ENCODE results near the gene DPYD. TPM values are rescaled to one million over a fixed set of nuclear protein-coding genes. Genes with fewer than 3 reads are reported as not detected.

Gene DPYD
- polyA plus RNA-seq, 10 donors, result 5.3 to 11.2 (median 7.3) TPM

DNA sequence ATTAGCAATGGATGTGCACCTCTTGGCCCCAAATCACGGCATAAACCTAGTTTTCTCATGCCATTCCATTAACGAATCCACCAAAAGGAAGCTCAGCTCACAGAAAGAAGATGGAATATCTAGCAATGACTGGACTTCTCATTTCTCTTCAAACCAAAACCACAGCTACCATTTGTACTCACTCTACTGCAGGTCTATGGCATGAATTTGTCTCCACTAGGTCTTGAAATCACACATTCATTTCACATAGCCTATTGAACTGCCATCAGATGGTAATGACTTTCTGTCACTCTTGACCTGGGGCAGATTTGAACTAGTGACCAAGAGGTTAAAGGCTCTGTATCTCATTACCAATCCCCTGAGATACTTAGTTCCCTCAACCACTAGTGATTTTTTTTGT is 382.7 kb downstream of the DPYD start:
- DNase-seq, result no peak

DNA sequence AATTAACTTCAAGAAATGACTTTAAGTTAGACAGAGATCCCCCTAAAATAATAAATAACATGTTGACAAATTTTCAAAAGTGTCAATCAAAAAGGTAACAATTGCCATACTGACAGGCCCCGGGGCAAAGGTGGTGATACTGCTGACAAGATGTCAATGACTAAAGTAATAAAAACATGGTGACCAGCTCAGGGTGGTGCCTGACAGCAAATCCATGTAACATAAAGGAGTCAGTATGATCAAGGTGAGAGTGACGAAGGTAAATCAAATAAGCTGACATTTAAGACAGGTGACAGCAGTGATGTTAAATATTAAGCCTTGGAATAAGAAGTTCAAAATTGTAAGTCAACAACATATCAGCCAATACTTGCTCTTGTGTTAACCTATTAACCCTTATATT is 387.5 kb downstream of the DPYD start:
- DNase-seq, result no peak

DNA sequence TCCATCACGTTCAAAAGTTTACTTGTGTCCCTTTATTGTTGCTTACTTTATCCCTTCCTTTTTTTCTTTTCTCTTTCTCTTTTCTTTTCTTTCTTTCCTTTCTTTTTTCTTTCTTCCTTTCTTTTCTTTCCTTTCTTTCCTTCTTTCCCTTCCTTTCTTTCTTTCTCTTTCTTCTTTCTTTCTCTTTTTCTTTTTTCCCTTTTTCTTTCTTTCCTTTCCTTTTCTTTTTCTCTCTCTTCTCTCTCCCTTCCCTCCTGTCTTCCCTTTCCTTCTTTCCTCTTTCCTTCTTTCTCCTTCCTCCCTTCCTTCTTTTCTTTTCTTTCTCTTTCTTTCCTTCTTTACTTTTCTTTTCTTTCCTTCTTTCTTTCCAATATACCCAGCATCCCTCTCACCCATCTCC is 391.2 kb downstream of the DPYD start:
- no peak for DNase-seq

DNA sequence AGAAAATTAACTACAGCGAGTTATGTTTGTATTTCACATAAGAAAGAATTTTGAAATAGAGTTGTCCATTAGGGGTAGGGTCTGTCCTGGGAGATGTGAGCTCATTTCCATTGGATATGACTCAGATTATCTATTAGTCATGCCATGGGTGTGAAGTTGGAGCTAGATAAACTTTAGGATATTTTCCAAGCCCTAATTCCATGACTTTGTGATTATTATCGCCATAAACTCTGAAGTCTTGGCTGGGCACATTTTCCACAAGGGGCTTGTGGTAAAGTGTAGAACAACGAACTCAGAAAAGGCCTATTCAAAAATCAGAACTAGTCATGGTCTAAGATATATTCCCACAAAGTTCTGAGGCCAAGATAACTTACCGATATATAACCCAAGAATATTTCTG is 396.6 kb downstream of the DPYD start:
- no peak for DNase-seq

DNA sequence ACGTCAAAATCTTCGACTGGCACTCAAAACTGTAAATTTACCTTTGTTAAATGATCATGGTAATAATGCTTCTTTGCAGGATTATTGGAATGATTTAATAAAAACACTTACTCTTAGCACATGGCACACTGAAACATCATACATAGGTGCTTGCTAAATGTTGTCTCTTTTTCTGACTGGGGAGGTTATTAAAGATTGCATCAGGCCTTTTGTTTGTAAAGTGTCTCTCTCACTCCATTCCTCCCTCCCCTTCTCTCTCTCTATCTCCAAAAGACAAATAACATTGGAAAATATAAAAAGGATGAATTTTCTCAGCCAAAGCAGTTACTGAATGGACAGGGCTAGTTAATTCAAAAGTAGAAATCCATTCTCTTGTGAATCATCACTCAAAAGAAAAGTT is 404.2 kb downstream of the DPYD start:
- DNase-seq, result no peak

DNA sequence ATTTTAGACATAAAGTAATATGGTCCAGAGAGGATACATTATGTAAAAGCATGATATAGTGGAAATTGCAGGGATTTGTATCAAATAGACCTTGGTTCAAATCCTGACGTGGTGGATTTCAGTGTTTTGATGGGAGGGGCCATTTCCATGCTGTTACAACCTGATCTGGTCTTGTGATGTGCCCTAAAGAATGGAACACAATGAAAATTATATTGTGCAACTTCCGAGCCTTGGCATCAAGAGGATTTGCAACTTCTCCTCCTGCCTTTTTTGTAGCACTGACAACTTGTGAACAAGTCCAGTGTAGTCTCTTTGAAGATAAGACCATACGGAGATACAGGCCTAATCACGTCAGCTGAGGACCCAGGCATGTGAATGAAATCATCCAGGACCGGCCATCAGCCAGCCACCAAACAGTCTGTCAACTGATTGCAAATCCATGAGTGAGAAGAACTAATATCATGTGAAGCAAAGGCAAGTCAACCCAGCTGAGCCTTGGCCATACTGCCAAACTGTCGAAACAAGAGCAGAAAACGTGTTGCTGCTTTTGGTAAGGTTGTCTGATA is 412.1 kb downstream of the DPYD start:
- no peak for DNase-seq

DNA sequence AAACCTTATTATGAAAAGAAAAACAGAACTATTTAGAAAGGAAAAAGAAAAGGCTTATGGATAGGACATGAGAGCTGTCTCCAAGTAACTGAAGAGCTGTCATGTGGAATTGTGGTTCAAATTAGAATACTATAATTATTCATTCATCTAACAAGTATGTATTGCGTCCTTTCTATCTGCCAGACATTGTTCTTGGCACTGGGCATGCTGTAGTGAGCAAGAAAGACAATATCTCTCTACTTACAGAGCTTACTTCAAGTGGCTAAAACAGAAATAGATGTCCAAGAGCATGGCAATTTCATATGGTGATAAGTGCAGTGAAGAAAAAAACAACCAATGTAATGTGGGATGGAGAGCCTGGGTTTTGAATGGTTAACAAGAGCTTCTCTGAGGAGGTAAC is 413.0 kb downstream of the DPYD start:
- DNase-seq, result no peak

DNA sequence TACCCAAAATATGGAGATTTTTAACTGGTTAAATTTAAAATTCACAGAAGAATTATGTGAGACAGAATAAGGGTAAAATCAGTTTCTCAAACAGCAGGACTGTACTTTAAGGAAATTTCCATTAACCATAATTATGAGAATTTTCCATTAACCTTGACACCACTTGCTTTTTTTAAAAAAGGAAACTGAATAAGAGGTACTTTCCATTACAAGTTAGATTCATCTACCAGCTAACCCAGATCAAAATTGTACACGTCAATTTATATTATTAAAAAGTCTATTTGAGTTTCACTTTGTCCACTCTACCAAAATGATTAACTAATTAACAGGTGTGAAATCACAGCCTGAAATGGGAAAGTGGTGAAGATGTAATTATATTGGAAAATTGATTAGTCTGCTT is 414.5 kb downstream of the DPYD start:
- DNase-seq, result no peak

DNA sequence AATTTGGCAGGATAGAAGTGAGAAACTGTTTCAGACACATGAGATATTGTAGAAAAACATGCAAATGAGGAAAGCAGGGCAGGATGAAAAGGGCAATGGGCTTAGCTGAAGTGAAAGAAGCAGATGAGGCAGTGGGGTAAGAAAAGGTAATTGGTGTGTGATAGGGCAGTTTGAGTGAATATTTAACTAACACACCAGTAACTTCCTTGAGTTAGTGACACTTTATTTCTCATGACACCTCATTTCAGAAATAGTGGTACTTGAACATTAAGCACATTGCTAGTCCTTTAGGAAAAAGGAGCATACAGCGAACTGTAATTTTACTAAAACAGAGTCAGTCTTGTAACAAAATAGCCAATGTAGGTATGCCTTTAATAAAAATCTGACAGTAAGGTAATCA is 415.0 kb downstream of the DPYD start:
- no peak for DNase-seq

DNA sequence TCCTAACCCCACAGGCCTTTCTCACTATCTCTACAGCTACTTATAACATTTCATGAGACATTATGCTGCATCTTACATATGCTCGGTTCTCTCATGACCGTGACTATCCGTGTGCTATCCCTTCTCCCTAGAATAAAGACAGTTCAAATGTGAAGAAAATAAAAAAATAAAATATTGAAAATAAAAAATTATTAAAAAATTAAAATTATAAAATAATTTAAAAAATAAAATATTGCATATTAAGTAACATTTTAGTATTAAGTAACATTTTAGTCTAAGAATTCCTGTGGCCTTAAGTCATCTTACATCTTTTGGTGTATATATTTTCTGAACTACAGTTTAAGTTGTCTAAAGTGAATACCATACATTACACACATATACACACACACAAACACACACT is 415.5 kb downstream of the DPYD start:
- no peak for DNase-seq

DNA sequence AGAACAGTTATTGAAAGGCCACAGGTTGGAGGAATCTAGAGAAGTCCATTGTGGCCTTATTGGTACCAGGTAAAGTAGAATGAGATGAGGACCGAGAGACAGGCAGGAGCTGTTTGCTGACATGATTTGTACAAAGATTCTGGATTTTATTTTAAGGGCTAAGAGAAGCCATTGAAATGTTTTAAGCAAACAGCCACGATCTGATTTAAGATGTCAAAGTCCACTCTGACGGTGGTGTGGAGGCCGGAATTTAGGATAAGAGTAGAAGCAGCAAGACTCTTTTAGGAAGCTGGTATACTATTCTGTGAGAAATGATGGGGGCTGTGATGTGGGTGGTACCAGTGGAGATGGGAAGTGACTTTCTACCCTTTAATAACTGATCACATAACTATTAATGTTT is 418.5 kb downstream of the DPYD start:
- no peak for DNase-seq

DNA sequence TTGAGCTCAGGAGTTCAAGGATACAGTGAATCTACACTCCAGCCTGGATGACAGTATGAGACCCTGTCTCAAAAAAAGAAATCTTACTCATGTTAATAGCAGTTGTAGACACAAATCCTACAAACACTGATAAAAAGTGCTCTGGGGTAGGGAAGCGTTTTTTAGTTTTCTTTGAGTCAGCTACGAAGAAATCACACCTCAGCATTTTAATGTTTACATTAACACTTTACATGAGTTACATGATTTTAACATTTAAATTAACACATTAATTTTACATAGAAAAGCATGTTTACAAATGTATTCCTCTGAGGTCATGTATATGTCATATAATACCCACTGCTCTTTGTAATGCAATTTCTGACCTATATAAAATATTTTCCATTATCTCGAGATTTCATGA is 419.2 kb downstream of the DPYD start:
- DNase-seq, result no peak

DNA sequence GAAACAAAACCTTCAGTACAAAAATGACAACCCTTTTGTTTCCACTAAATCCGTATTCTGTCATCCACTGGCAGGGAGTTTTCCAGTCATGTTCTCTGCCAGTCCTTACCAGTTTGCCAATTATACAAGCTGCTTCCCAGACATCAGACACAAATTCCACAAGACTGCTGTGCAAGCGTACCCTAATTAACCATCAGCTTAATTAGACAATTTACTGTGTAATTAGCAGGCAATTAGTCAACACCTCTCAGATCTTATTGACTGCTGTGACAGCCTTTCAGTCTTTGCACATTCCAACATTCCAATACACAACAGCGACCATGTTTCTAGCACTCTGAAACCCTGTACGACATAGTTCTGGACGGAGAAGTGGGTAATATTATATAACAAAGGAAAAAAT is 420.1 kb downstream of the DPYD start:
- no peak for DNase-seq

DNA sequence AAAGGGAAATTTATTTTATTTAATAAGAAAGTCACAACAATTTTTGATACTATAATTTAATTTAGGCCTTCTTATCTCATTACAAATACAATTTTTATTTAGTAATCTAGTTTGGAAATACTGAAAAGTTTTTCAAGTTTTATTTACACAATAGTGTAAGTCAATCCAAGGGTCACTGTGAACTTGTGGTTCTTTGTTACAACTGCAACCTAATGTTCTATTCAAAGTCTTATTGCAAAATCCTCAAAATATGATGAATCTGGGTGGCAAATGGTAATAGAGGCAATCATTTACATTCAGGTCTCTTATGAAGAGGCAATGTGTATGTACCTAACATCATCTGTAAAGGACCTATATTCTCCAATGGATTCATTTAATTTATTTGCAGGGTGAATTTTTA is 421.2 kb downstream of the DPYD start:
- DNase-seq, result no peak

DNA sequence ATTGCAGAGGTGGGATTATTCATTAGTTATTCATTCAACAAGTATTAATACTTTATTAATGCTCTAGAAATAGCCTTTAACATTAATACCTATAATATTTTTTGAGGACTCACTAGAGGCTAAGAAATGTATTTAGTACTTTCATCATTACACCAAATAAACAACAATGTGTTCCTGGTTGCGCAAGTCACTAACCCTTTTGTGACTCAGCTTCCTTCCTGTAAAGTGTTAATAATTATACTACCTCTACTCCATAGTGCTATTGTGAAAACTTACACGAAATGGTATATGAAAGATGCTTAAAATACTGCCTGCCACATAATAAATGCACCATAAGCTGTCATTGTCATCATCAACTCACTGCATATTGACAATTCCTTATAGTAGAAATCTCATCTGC is 431.0 kb downstream of the DPYD start:
- DNase-seq, result no peak

DNA sequence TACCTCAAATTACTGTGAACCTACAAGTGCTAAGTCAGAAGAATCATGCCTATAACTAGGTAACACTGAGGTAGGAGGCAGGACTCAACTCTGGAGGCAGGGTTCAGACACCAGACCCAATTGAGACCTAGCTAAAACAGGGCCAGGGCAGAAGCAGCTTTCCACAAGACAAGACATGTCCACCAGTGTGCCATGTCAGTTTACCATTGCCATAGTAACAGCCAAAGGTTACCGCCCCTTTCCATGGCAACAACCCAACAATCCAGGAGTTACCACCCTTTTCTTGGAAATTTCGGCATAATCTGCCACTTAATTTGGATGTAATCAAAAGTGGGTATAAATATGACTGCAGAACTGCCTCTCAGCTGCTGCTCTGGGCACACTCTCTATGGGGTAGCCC is 432.3 kb downstream of the DPYD start:
- DNase-seq, result no peak

DNA sequence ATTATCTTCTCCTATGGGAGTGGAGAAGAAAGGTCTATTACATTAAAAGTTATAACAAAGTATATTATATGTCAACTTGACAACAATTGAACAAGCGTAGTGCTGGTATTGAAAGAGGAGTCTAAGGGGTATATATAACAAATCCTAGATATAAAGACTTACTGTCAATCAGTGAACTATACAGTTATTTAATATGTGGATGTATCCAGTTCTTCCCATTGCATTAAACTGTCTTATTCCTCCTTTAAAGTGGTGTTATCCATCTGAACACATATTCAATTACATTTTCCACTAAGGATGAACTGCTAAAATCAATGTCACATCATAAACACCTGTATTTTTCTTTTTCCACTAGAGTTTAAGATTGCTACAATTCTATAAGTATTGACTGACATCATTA is 438.8 kb downstream of the DPYD start:
- DNase-seq, result no peak

DNA sequence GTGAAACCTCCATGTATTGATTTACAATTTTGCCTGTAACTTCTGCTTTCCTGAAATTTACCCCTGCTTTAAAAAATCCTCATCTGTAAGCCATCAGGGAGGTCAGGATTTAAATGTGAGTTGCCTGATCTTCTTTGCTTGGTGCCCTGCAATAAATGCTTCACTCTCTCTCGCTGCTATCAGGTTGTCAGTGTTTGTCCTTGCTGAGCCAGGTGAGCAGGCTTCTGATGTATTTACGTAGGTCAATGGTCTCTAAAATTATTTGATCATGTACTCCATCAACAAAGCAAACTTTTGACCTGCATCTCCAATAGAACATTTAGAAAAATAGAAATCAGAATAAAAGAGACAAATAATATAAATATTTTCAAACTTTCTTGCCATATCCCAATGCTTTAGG is 453.4 kb downstream of the DPYD start:
- no peak for DNase-seq

DNA sequence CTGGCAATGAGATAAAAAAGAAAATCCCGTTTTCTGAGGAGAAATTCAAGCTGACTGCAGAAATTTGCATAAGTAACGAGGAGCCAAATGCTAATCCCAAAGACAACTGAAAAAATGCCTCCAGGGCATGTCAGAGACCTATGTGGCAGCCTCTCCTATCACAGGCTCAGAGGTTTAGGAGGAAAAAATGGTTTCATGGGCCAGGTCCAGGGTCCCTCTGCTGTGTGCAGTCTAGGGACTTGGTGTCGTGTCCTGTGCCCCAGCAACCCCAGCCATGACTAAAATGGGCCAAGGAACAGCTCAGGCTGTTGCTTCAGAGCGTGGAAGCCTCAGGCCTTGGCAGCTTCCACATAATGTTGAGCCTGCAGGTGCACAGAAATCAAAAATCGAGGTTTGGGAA is 456.5 kb downstream of the DPYD start:
- no peak for DNase-seq

DNA sequence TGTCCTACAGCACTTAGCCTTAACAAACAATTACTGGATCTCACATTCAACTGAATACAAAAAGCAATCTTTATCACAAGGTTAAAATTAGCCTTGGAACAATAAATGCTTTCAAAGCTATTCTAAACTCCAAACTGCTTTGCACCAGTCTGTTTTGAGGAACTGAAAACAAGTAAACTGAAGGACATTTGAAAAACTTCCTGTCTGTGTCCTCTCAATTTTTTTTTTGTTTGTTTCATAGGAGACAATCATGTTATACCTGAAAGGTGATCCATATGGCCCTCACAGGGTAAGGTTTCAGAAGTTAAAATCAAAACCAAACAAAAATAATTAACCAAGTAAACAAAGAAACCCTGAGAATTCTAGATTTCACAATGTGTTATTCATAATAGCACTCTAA is 459.1 kb downstream of the DPYD start:
- peak in 1 of 3 donors; percentile 9 for DNase-seq

DNA sequence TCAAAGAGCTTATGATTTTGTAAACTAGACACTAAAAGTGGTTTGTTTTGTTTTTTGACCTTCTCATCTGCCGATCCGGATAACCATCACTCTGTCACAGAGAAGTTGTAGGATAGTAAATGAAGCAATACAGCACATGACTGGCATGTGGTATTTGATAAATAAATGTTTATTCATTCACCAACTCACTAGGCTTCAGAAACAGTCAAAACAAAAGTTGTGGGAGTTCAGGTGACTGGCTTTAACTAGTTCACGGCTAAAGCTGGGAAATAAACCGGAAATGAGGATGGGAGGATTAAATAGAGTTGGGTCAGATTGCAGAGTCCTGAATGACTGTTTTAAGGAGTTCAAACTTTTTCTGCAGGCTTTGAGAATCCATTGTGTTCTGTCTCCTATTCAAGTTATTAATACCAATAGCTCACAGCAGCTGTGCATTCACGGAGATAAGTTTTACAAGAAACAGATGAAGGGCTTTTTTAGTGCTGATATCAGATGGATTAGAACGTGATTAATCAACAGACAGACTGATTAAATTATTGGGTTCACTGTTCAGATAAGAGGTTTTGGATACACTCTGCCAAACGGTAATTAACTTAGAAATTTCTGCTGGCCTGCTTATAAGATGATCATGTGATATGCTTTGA is 463.3 kb downstream of the DPYD start:
- DNase-seq, result no peak

DNA sequence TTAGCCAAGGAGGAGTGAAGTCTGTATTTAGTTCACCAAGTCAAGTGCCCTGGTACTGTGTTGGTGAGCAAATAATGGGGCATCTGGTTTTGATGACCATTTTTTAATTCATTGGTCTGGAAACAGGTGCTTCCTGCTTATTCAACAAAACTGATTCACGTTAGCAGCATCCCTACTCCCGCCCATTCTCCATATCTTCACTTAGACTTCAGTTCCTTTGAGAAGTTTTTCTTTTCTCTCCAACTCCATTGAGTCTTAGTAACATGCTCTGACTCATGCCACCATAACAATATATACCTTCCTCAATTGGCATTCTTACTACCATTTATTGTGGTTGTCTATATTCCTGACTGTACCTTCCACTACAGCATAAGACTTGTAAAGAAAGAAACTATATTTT is 468.9 kb downstream of the DPYD start:
- DNase-seq, result no peak

DNA sequence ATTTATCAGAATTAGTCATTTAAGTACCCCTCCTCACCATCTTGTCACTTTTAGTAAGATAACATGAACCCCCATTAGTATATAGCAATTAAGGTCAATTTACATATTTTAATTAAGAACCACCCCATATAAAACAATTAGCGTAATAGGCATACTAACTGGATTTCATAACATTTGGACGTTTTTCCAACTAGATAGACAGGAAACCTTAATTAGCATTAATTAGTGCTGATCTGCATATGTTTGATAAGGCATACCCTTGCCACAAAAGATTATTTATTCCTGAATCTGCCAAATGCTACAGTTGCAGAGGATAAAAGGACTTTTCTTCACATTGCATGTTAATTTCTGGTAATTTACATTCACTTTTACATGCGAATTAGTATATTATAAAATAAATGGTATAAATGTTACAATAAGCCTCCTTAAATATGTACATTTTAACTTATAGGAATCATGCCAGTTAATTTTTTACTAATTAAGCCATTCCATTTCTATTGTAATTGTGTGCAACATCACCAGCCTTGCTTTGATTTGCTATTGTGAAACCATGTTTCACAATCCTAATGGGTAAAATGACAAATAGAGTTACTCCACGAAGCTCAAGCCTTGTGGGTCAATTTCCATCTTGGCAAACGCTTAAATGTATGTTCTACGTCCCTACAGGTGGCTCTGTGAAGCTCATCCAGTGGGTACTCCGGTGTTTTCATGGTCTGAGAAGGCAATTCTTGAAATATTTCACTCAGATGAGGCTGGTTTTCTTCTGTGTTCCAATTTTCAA is 469.6 kb downstream of the DPYD start:
- no peak for DNase-seq

DNA sequence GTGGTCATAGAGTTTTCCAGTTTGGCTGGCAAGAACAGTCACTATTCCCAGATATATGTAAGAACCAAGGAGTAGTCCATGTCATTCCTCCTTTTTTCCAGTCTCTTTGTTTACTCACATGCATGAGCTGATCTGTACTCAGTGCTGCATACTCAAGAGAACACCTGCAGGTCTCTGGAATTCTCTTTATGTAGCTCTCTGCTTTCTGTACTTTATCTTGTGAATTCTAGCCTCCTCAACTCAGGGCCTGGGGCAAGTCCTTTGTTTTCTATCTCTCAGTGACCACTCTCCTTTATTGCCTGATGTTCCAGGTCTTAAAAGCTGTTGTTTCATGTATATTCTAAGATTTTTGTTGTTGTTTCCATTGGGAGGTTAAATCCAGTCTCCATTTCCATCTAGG is 478.9 kb downstream of the DPYD start:
- DNase-seq, result no peak

Data from muscle of back (tissue), 11 donors.